Osteoblast (primary cell): ENCODE measurements around the gene SWAP70. TPM values are rescaled to one million over a fixed set of nuclear protein-coding genes. Genes with fewer than 3 reads are reported as not detected.
A peak's percentile ranks its signal among the peaks of the same experiment; 100 is the strongest.
"Not testable (repeated sequence)": the region's sequence is repeated elsewhere in the genome, so short reads cannot be mapped to it uniquely, and the experiment has no call there.

Experiments used
- DNase-seq: peaks from one replicate; pipeline ENCODE4 v3.0.0; 2011; ENCODE audit warnings: low spot score, mixed read lengths; ENCODE audit not compliant: insufficient read length; ENCODE audit errors: missing footprints
- H2AFZ ChIP-seq: 2 replicates; pipeline ENCODE4 v1.6.0; 2011; ENCODE audit warnings: mild to moderate bottlenecking, low read length
- H3K27ac ChIP-seq: 2 replicates; pipeline ENCODE4 v1.5.1; 2011; ENCODE audit warnings: mild to moderate bottlenecking, low read depth, low read length, moderate library complexity
- H3K27me3 ChIP-seq: 2 replicates; pipeline ENCODE4 v1.6.0; 2012; ENCODE audit warnings: mild to moderate bottlenecking, control low read depth, inconsistent platforms, low read length, moderate library complexity; ENCODE audit not compliant: insufficient read depth
- H3K36me3 ChIP-seq: 2 replicates; pipeline ENCODE4 v1.5.1; 2011; ENCODE audit warnings: mild to moderate bottlenecking, low read length, control low read depth, moderate library complexity; ENCODE audit not compliant: insufficient read depth
- H3K4me1 ChIP-seq: 2 replicates; pipeline ENCODE4 v1.5.1; 2011; ENCODE audit warnings: mild to moderate bottlenecking, low read length, control low read depth, moderate library complexity; ENCODE audit not compliant: insufficient read depth
- H3K4me2 ChIP-seq: 2 replicates; pipeline ENCODE4 v1.6.0; 2011; ENCODE audit warnings: mild to moderate bottlenecking, low read length; ENCODE audit not compliant: insufficient read depth
- H3K4me3 ChIP-seq: fragments of 200-600 bp; sonication (generic); 3 replicates; pipeline ENCODE4 v1.5.1; 2012; ENCODE audit warnings: mild to moderate bottlenecking, low read length, inconsistent platforms; ENCODE audit not compliant: insufficient read depth
- H3K79me2 ChIP-seq: 2 replicates; pipeline ENCODE4 v1.6.0; 2012; ENCODE audit warnings: mild to moderate bottlenecking, low read length, control low read depth, inconsistent platforms; ENCODE audit not compliant: insufficient read depth
- H3K9me3 ChIP-seq: 2 replicates; pipeline ENCODE4 v1.5.1; 2011; ENCODE audit warnings: low read depth, low read length, control low read depth
- H4K20me1 ChIP-seq: 2 replicates; pipeline ENCODE4 v1.6.0; 2012; ENCODE audit warnings: mild to moderate bottlenecking, low read length, control low read depth; ENCODE audit not compliant: insufficient read depth
- CTCF ChIP-seq: IDR thresholded peaks from 2 replicates; pipeline ENCODE4 v1.5.1; 2011; ENCODE audit warnings: mild to moderate bottlenecking, low read depth, low read length, moderate library complexity; ENCODE audit errors: extremely low read depth
- total RNA-seq: library from RNA; depleted of rRNA; stranded (reverse); fragments of >200 nt; gene quantifications from 2 replicates; pipeline ENCODE4 v1.2.3, GENCODE V29; 2012

SWAP70 gene
- total RNA-seq, 1 donor = 62.2 TPM

- Histone ChIP-seq H3K36me3 (peaks cover 27% of the 10 kb centered on the region), H3K4me3 (no peak overlapping the region), H2AFZ (no peak overlapping the region), H3K9me3 (no peaks in the 10 kb centered on the region), H3K4me1 (no peaks in the 10 kb centered on the region), H4K20me1 (no peaks in the 10 kb centered on the region), H3K27ac (no peak overlapping the region), H3K27me3 (no peaks in the 10 kb centered on the region), H3K4me2 (no peak overlapping the region), H3K79me2 (peaks cover 10% of the 10 kb centered on the region)
- no peak for TF ChIP-seq CTCF
- no peak for DNase-seq
These were observed 76.5 kb downstream of the SWAP70 start for GRCh38 chr11:9740202-9740883.

- no peak overlapping the region for H3K27ac ChIP-seq
- no peak overlapping the region for H2AFZ ChIP-seq
- H4K20me1 ChIP-seq = no peaks in the 10 kb centered on the region
- H3K4me2 ChIP-seq = no peak overlapping the region
- no peaks in the 10 kb centered on the region for H3K4me1 ChIP-seq
- peaks cover 5% of the 10 kb centered on the region for H3K79me2 ChIP-seq
- H3K27me3 ChIP-seq = no peaks in the 10 kb centered on the region
- H3K4me3 ChIP-seq = no peak overlapping the region
- peaks cover 23% of the 10 kb centered on the region for H3K36me3 ChIP-seq
- no peak for TF ChIP-seq CTCF
- no peaks in the 10 kb centered on the region for H3K9me3 ChIP-seq
- DNase-seq = no peak
These were observed 77.4 kb downstream of the SWAP70 start for GRCh38 chr11:9741260-9741659.

- H4K20me1 ChIP-seq, H3K4me3 ChIP-seq, H3K79me2 ChIP-seq, H3K27me3 ChIP-seq, DNase-seq, H3K27ac ChIP-seq, H2AFZ ChIP-seq, H3K4me2 ChIP-seq, H3K9me3 ChIP-seq, H3K4me1 ChIP-seq: not testable (repeated sequence)
- peaks cover 23% of the 10 kb centered on the region for H3K36me3 ChIP-seq
These were observed 79.6 kb downstream of the SWAP70 start for GRCh38 chr11:9743512-9743911.

- peak; percentile 8 for DNase-seq
- Histone ChIP-seq H3K27ac (no peak overlapping the region), H2AFZ (no peak overlapping the region), H3K9me3 (no peaks in the 10 kb centered on the region), H3K27me3 (no peaks in the 10 kb centered on the region), H3K4me2 (no peak overlapping the region), H3K79me2 (peaks cover 2% of the 10 kb centered on the region), H4K20me1 (no peaks in the 10 kb centered on the region), H3K36me3 (peaks cover 13% of the 10 kb centered on the region), H3K4me3 (no peak overlapping the region), H3K4me1 (peaks cover 4% of the 10 kb centered on the region)
- no peak for TF ChIP-seq CTCF
These were observed 81.7 kb downstream of the SWAP70 start for GRCh38 chr11:9745411-9746211.
